Islet of Langerhans (tissue), 1 donor: ENCODE data around the gene CCDC190.
"Not testable (repeated sequence)": the region's sequence is repeated elsewhere in the genome, so short reads cannot be mapped to it uniquely, and the experiment has no call there.

Source experiments
- FAIRE-seq: peaks from one replicate; lab custom pipeline; 2011; peaks lifted over from hg19 to GRCh38; lab: Jason Lieb, UNC

Gene CCDC190

GRCh38 chr1:162877412-162877811 lies 16.4 kb upstream of the CCDC190 start:
- no peak for FAIRE-seq

- FAIRE-seq: no peak
Observed at GRCh38 chr1:162876751-162877150, 15.8 kb upstream of the CCDC190 start.

GRCh38 chr1:162873671-162874666 lies 13.0 kb upstream of the CCDC190 start:
- FAIRE-seq: no peak

GRCh38 chr1:162872981-162873380 lies 12.0 kb upstream of the CCDC190 start:
- FAIRE-seq: no peak

- not testable (repeated sequence) for FAIRE-seq
Observed at GRCh38 chr1:162871417-162871816, 10.4 kb upstream of the CCDC190 start.

- FAIRE-seq: no peak
Observed at GRCh38 chr1:162868972-162869371, 8.0 kb upstream of the CCDC190 start.

- FAIRE-seq: no peak
Observed at GRCh38 chr1:162861625-162862024, 650 bp upstream of the CCDC190 start.

- FAIRE-seq: no peak
Observed at GRCh38 chr1:162859191-162859590, 1.8 kb downstream of the CCDC190 start.

- FAIRE-seq: no peak
Observed at GRCh38 chr1:162857850-162858249, 3.1 kb downstream of the CCDC190 start.

- FAIRE-seq: no peak
Observed at GRCh38 chr1:162856260-162856659, 4.7 kb downstream of the CCDC190 start.

GRCh38 chr1:162855461-162856150 lies 5.4 kb downstream of the CCDC190 start:
- FAIRE-seq: no peak

- FAIRE-seq: peak; percentile 97
Observed at GRCh38 chr1:162854245-162854882, 6.6 kb downstream of the CCDC190 start.

- no peak for FAIRE-seq
Observed at GRCh38 chr1:162851341-162851740, 9.6 kb downstream of the CCDC190 start.

- no peak for FAIRE-seq
Observed at GRCh38 chr1:162849711-162850110, 11.3 kb downstream of the CCDC190 start.

- FAIRE-seq: peak; percentile 92
Observed at GRCh38 chr1:162847839-162848453, 13.0 kb downstream of the CCDC190 start.

GRCh38 chr1:162846256-162847212 lies 14.4 kb downstream of the CCDC190 start:
- FAIRE-seq: no peak

- no peak for FAIRE-seq
Observed at GRCh38 chr1:162844153-162844552, 16.8 kb downstream of the CCDC190 start.

- no peak for FAIRE-seq
Observed at GRCh38 chr1:162840250-162840839, 20.6 kb downstream of the CCDC190 start.

- FAIRE-seq: no peak
Observed at GRCh38 chr1:162838863-162839262, 22.1 kb downstream of the CCDC190 start.

GRCh38 chr1:162835157-162835899 lies 25.6 kb downstream of the CCDC190 start:
- no peak for FAIRE-seq
